ENCODE results near the gene KLC1.

GRCh38 chr14:103716091-103716801, 87.2 kb downstream of the KLC1 start:
- TF ChIP-seq EZH2phosphoT487 (IDR thresholded peaks at IDR 0.05; ENCODE audit: borderline replicate concordance, low read length) (no peak), CTCF (IDR thresholded peaks at IDR 0.05; ENCODE audit: low read depth, low read length, poor library complexity, severe bottlenecking) (no peak)

Data from DOHH2 (cell line).